ENCODE data around the gene GOLGA1. TPM values are rescaled to one million over a fixed set of nuclear protein-coding genes. Genes with fewer than 3 reads are reported as not detected.

GOLGA1 gene
- total RNA-seq, 1 experiment from 2014 or later = 14.2 TPM

- Histone ChIP-seq H3K9ac (ENCODE audit: low read length) (no peak overlapping the region), H3K4me2 (ENCODE audit: low read depth, low read length, poor library complexity, severe bottlenecking) (no peak overlapping the region), H4K20me1 (ENCODE audit: insufficient read depth, low read depth, low read length) (peaks cover 46% of the 10 kb centered on the region)
Measured at GRCh38 chr9:124857533-124858162, 83.2 kb downstream of the GOLGA1 start.

GRCh38 chr9:124855944-124856765 is 84.7 kb downstream of the GOLGA1 start:
- peaks cover 41% of the 10 kb centered on the region for H4K20me1 ChIP-seq (ENCODE audit: insufficient read depth, low read depth, low read length)
- no peak overlapping the region for H3K9ac ChIP-seq (ENCODE audit: low read length)
- no peaks in the 10 kb centered on the region for H3K27me3 ChIP-seq (ENCODE audit: low read length)

More at GRCh38 chr9:124857533-124858162, 83.2 kb downstream of the GOLGA1 start:
- peaks cover 35% of the 10 kb centered on the region for H3K36me3 ChIP-seq (ENCODE audit: insufficient read depth, low read length)
- no peaks in the 10 kb centered on the region for H3K9me3 ChIP-seq (ENCODE audit: low read length)
- H3K79me2 ChIP-seq (ENCODE audit: low read length) = peaks cover 28% of the 10 kb centered on the region
- H2AFZ ChIP-seq (ENCODE audit: low read length) = no peak overlapping the region
- no peak overlapping the region for H3K27ac ChIP-seq (ENCODE audit: low read length)
- H3K4me1 ChIP-seq (ENCODE audit: low read length) = peaks cover 31% of the 10 kb centered on the region
- no peaks in the 10 kb centered on the region for H3K27me3 ChIP-seq (ENCODE audit: low read length)
- DNase-seq = no peak
- no peak overlapping the region for H3K4me3 ChIP-seq (ENCODE audit: low read length)
- H3K9me2 ChIP-seq (replicated peaks; ENCODE audit: insufficient read depth, low read length) = no peaks in the 10 kb centered on the region

GRCh38 chr9:124855566-124855943 is 85.3 kb downstream of the GOLGA1 start:
- H2AFZ ChIP-seq (ENCODE audit: low read length) = no peak overlapping the region
- H3K4me1 ChIP-seq (ENCODE audit: low read length) = peaks cover 25% of the 10 kb centered on the region
- no peak overlapping the region for H3K9ac ChIP-seq (ENCODE audit: low read length)
- no peak overlapping the region for H3K27ac ChIP-seq (ENCODE audit: low read length)
- H4K20me1 ChIP-seq (ENCODE audit: insufficient read depth, low read depth, low read length) = peaks cover 35% of the 10 kb centered on the region
- H3K27me3 ChIP-seq (ENCODE audit: low read length) = no peaks in the 10 kb centered on the region
- no peaks in the 10 kb centered on the region for H3K9me3 ChIP-seq (ENCODE audit: low read length)
- H3K36me3 ChIP-seq (ENCODE audit: insufficient read depth, low read length) = peaks cover 25% of the 10 kb centered on the region
- H3K9me2 ChIP-seq (replicated peaks; ENCODE audit: insufficient read depth, low read length) = no peaks in the 10 kb centered on the region
- peaks cover 17% of the 10 kb centered on the region for H3K79me2 ChIP-seq (ENCODE audit: low read length)
- no peak overlapping the region for H3K4me3 ChIP-seq (ENCODE audit: low read length)
- H3K4me2 ChIP-seq (ENCODE audit: low read depth, low read length, poor library complexity, severe bottlenecking) = no peak overlapping the region
- no peak for DNase-seq

More at GRCh38 chr9:124855944-124856765, 84.7 kb downstream of the GOLGA1 start:
- H3K4me2 ChIP-seq (ENCODE audit: low read depth, low read length, poor library complexity, severe bottlenecking) = no peak overlapping the region
- no peaks in the 10 kb centered on the region for H3K9me2 ChIP-seq (replicated peaks; ENCODE audit: insufficient read depth, low read length)
- peak; percentile 84 for DNase-seq
- H3K27ac ChIP-seq (ENCODE audit: low read length) = no peak overlapping the region
- H3K79me2 ChIP-seq (ENCODE audit: low read length) = peaks cover 23% of the 10 kb centered on the region
- no peaks in the 10 kb centered on the region for H3K9me3 ChIP-seq (ENCODE audit: low read length)
- H2AFZ ChIP-seq (ENCODE audit: low read length) = no peak overlapping the region
- no peak overlapping the region for H3K4me3 ChIP-seq (ENCODE audit: low read length)
- peaks cover 31% of the 10 kb centered on the region for H3K36me3 ChIP-seq (ENCODE audit: insufficient read depth, low read length)
- peaks cover 29% of the 10 kb centered on the region for H3K4me1 ChIP-seq (ENCODE audit: low read length)

GRCh38 chr9:124854822-124855221 is 86.1 kb downstream of the GOLGA1 start:
- peaks cover 18% of the 10 kb centered on the region for H3K36me3 ChIP-seq (ENCODE audit: insufficient read depth, low read length)
- no peaks in the 10 kb centered on the region for H3K27me3 ChIP-seq (ENCODE audit: low read length)
- peaks cover 17% of the 10 kb centered on the region for H3K4me1 ChIP-seq (ENCODE audit: low read length)
- no peak overlapping the region for H3K4me3 ChIP-seq (ENCODE audit: low read length)
- no peak overlapping the region for H3K4me2 ChIP-seq (ENCODE audit: low read depth, low read length, poor library complexity, severe bottlenecking)
- H3K9me3 ChIP-seq (ENCODE audit: low read length) = no peaks in the 10 kb centered on the region
- H3K9ac ChIP-seq (ENCODE audit: low read length) = no peak overlapping the region
- peak; percentile 60 for DNase-seq
- peaks cover 28% of the 10 kb centered on the region for H4K20me1 ChIP-seq (ENCODE audit: insufficient read depth, low read depth, low read length)
- H3K27ac ChIP-seq (ENCODE audit: low read length) = no peak overlapping the region
- peaks cover 9% of the 10 kb centered on the region for H3K79me2 ChIP-seq (ENCODE audit: low read length)
- H2AFZ ChIP-seq (ENCODE audit: low read length) = no peak overlapping the region
- no peaks in the 10 kb centered on the region for H3K9me2 ChIP-seq (replicated peaks; ENCODE audit: insufficient read depth, low read length)

- Histone ChIP-seq H3K27ac (ENCODE audit: low read length) (no peak overlapping the region), H2AFZ (ENCODE audit: low read length) (no peak overlapping the region), H3K4me1 (ENCODE audit: low read length) (peaks cover 11% of the 10 kb centered on the region), H3K79me2 (ENCODE audit: low read length) (peaks cover 4% of the 10 kb centered on the region; the same call in 1 of the 2 replicates), H3K4me2 (ENCODE audit: low read depth, low read length, poor library complexity, severe bottlenecking) (no peak overlapping the region), H3K9me3 (ENCODE audit: low read length) (no peaks in the 10 kb centered on the region), H4K20me1 (ENCODE audit: insufficient read depth, low read depth, low read length) (peaks cover 21% of the 10 kb centered on the region), H3K36me3 (ENCODE audit: insufficient read depth, low read length) (peaks cover 11% of the 10 kb centered on the region), H3K9me2 (replicated peaks; ENCODE audit: insufficient read depth, low read length) (no peaks in the 10 kb centered on the region), H3K4me3 (ENCODE audit: low read length) (no peak overlapping the region), H3K27me3 (ENCODE audit: low read length) (no peaks in the 10 kb centered on the region), H3K9ac (ENCODE audit: low read length) (no peak overlapping the region)
- peak; percentile 39 for DNase-seq
Measured at GRCh38 chr9:124854161-124854560, 86.7 kb downstream of the GOLGA1 start.

GRCh38 chr9:124853605-124854143 is 87.2 kb downstream of the GOLGA1 start:
- no peaks in the 10 kb centered on the region; the same call in 1 of the 2 replicates for H3K79me2 ChIP-seq (ENCODE audit: low read length)
- no peak overlapping the region for H3K9ac ChIP-seq (ENCODE audit: low read length)
- H3K4me2 ChIP-seq (ENCODE audit: low read depth, low read length, poor library complexity, severe bottlenecking) = peak overlapping the region; percentile 65
- H2AFZ ChIP-seq (ENCODE audit: low read length) = no peak overlapping the region
- H3K9me3 ChIP-seq (ENCODE audit: low read length) = no peaks in the 10 kb centered on the region
- peak overlapping the region; percentile 61; the same call in 1 of the 2 replicates for H3K4me3 ChIP-seq (ENCODE audit: low read length)
- peak; percentile 43 for DNase-seq
- H3K4me1 ChIP-seq (ENCODE audit: low read length) = peaks cover 9% of the 10 kb centered on the region
- H4K20me1 ChIP-seq (ENCODE audit: insufficient read depth, low read depth, low read length) = peaks cover 16% of the 10 kb centered on the region; the same call in 1 of the 2 replicates
- no peak overlapping the region for H3K27ac ChIP-seq (ENCODE audit: low read length)
- H3K9me2 ChIP-seq (replicated peaks; ENCODE audit: insufficient read depth, low read length) = no peaks in the 10 kb centered on the region
- H3K27me3 ChIP-seq (ENCODE audit: low read length) = no peaks in the 10 kb centered on the region
- peaks cover 7% of the 10 kb centered on the region; the same call in 1 of the 2 replicates for H3K36me3 ChIP-seq (ENCODE audit: insufficient read depth, low read length)

- no peaks in the 10 kb centered on the region for H3K9me2 ChIP-seq (replicated peaks; ENCODE audit: insufficient read depth, low read length)
- H3K9ac ChIP-seq (ENCODE audit: low read length) = peak within 1 kb of the TSS; percentile 59
- H3K27ac ChIP-seq (ENCODE audit: low read length) = no peak within 1 kb of the TSS
- H3K4me2 ChIP-seq (ENCODE audit: low read depth, low read length, poor library complexity, severe bottlenecking) = peak within 1 kb of the TSS; percentile 65
- H2AFZ ChIP-seq (ENCODE audit: low read length) = peak within 1 kb of the TSS; percentile 39; the same call in 1 of the 2 replicates
- H3K79me2 ChIP-seq (ENCODE audit: low read length) = no peaks in the 10 kb centered on the region
- no peaks in the 10 kb centered on the region; the same call in 1 of the 2 replicates for H3K36me3 ChIP-seq (ENCODE audit: insufficient read depth, low read length)
- peak within 1 kb of the TSS; percentile 61; the same call in 1 of the 2 replicates for H3K4me3 ChIP-seq (ENCODE audit: low read length)
- DNase-seq = peak; percentile 85
- H3K27me3 ChIP-seq (ENCODE audit: low read length) = no peaks in the 10 kb centered on the region
- H3K9me3 ChIP-seq (ENCODE audit: low read length) = no peaks in the 10 kb centered on the region
- peaks cover 9% of the 10 kb centered on the region; the same call in 1 of the 2 replicates for H4K20me1 ChIP-seq (ENCODE audit: insufficient read depth, low read depth, low read length)
- peaks cover 9% of the 10 kb centered on the region for H3K4me1 ChIP-seq (ENCODE audit: low read length)
Measured at GRCh38 chr9:124852829-124853531, 87.9 kb downstream of the GOLGA1 start, which contains the start of gene WDR38. WDR38 (plus strand) TSS chr9:124853460; CDS start chr9:124853532, 72 bp downstream.
